Activated CD4-positive, alpha-beta T cell treated with anti-CD3 and anti-CD28 coated beads for 36 hours (primary cell): ENCODE results near the gene STEAP2. TPM values are rescaled to one million over a fixed set of nuclear protein-coding genes. Genes with fewer than 3 reads are reported as not detected.

Experiments used
- ATAC-seq: fragments of 200-7000 bp; cut with Tn5 transposase; one replicate; pipeline ENCODE4 v1.10.0; 2021; ENCODE audit warnings: mild to moderate bottlenecking, moderate library complexity
- CTCF ChIA-PET: fragments of 350-600 bp; sonication (Branson Sonifier 250); formaldehyde crosslinking; loops from one replicate; lab custom pipeline; 2021; ENCODE audit warnings: antibody characterized with exemption; lab: Charles Lee
- POLR2A ChIA-PET: fragments of 350-600 bp; sonication (Branson Sonifier 250); formaldehyde crosslinking; loops from one replicate; lab custom pipeline; 2021; ENCODE audit warnings: antibody characterized with exemption, inconsistent platforms; lab: Charles Lee
- DNase-seq: peaks from one replicate; pipeline ENCODE4 v3.0.0-alpha.2; 2020
- H3K27ac Mint-ChIP-seq: one replicate; pipeline ENCODE4 v1.8.0; 2021; ENCODE audit warnings: mixed read lengths
- H3K27me3 Mint-ChIP-seq: one replicate; pipeline ENCODE4 v1.8.0; 2021; ENCODE audit warnings: mixed read lengths
- H3K36me3 Mint-ChIP-seq: one replicate; pipeline ENCODE4 v1.8.0; 2021; ENCODE audit warnings: low read depth, mixed read lengths
- H3K4me1 Mint-ChIP-seq: one replicate; pipeline ENCODE4 v1.8.0; 2021; ENCODE audit warnings: mixed read lengths
- H3K4me3 Mint-ChIP-seq: one replicate; pipeline ENCODE4 v1.8.0; 2021; ENCODE audit warnings: mild to moderate bottlenecking, moderate library complexity, mixed read lengths
- H3K9me3 Mint-ChIP-seq: one replicate; pipeline ENCODE4 v1.8.0; 2021; ENCODE audit warnings: low read depth, mixed read lengths
- intact Hi-C, 2 experiments: fragments of 100-400 bp; cut with DNase I in 1 of 2; cut with micrococcal nuclease in 1 of 2; formaldehyde crosslinking; loops; one replicate each; pipeline versions ENCODE4 v1.14.2 to v1.15.1; 2022 to 2024; cut with DNase I, micrococcal nuclease
- total RNA-seq, 2 experiments: library from RNA; stranded (reverse); gene quantifications; one replicate each; pipeline ENCODE4 v1.2.3, GENCODE V29; 2021

Gene STEAP2
- not detected for total RNA-seq

GRCh38 chr7:90211391-90212148 is at the start of gene STEAP2:
Gene STEAP2 (plus strand): TSS chr7:90211740. CDS start chr7:90225083, 13,343 bp downstream.
- ChIA-PET CTCF (interaction anchor here (0.6 to 1.5 kb wide), 7 partner anchors 12 to 57 kb away, joined by 3 to 6 read pairs (median 3); partner anchors contain the start of gene STEAP1), POLR2A (no interaction called here)
- no peaks in the 10 kb centered on the region for H3K36me3 Mint-ChIP-seq
- DNase-seq (peak; percentile 64), ATAC-seq (peak; percentile 87)
- H3K27me3 Mint-ChIP-seq = peaks cover 21% of the 10 kb centered on the region
- no peaks in the 10 kb centered on the region for H3K9me3 Mint-ChIP-seq
- peaks cover 5% of the 10 kb centered on the region for H3K4me1 Mint-ChIP-seq
- H3K27ac Mint-ChIP-seq = no peak within 1 kb of the TSS
- intact Hi-C loops = no loop called here
- peak within 1 kb of the TSS; percentile 20 for H3K4me3 Mint-ChIP-seq

GRCh38 chr7:90163534-90163933 is 48.0 kb upstream of the STEAP2 start:
- Mint-ChIP-seq H3K9me3 (no peaks in the 10 kb centered on the region), H3K27me3 (peaks cover 23% of the 10 kb centered on the region), H3K4me1 (no peaks in the 10 kb centered on the region), H3K27ac (no peak overlapping the region), H3K4me3 (no peak overlapping the region), H3K36me3 (no peaks in the 10 kb centered on the region)
- ChIA-PET CTCF (no interaction called here), POLR2A (no interaction called here)
- DNase-seq (no peak), ATAC-seq (no peak)
- intact Hi-C loops = no loop called here

- CTCF ChIA-PET = interaction anchor here (0.6 to 2.1 kb wide), 3 partner anchors 12 to 254 kb away, joined by 3 to 7 read pairs (median 5); partner anchors contain the start of genes STEAP1 and STEAP2
- ATAC-seq (no peak), DNase-seq (no peak)
- peaks cover 22% of the 10 kb centered on the region for H3K27me3 Mint-ChIP-seq
- POLR2A ChIA-PET = no interaction called here
- H3K4me1 Mint-ChIP-seq = no peaks in the 10 kb centered on the region
- no peak overlapping the region for H3K4me3 Mint-ChIP-seq
- no peaks in the 10 kb centered on the region for H3K36me3 Mint-ChIP-seq
- no peaks in the 10 kb centered on the region for H3K9me3 Mint-ChIP-seq
- intact Hi-C loops = no loop called here
- H3K27ac Mint-ChIP-seq = no peak overlapping the region
Measured at GRCh38 chr7:90165724-90166123, 45.8 kb upstream of the STEAP2 start.

GRCh38 chr7:90166153-90166552 is 45.4 kb upstream of the STEAP2 start:
- H3K9me3 Mint-ChIP-seq = no peaks in the 10 kb centered on the region
- ATAC-seq = no peak
- peaks cover 23% of the 10 kb centered on the region for H3K27me3 Mint-ChIP-seq
- no peaks in the 10 kb centered on the region for H3K36me3 Mint-ChIP-seq
- POLR2A ChIA-PET = no interaction called here
- no peaks in the 10 kb centered on the region for H3K4me1 Mint-ChIP-seq
- intact Hi-C loops = no loop called here
- no peak overlapping the region for H3K4me3 Mint-ChIP-seq
- CTCF ChIA-PET = interaction anchor here (0.6 to 2.1 kb wide), 3 partner anchors 13 to 253 kb away, joined by 3 to 7 read pairs (median 5); partner anchors contain the start of genes STEAP1 and STEAP2
- DNase-seq = no peak
- H3K27ac Mint-ChIP-seq = no peak overlapping the region

GRCh38 chr7:90167361-90167760 is 44.2 kb upstream of the STEAP2 start:
- no peaks in the 10 kb centered on the region for H3K36me3 Mint-ChIP-seq
- no peak overlapping the region for H3K4me3 Mint-ChIP-seq
- peaks cover 32% of the 10 kb centered on the region for H3K27me3 Mint-ChIP-seq
- CTCF ChIA-PET = no interaction called here
- POLR2A ChIA-PET = no interaction called here
- ATAC-seq (no peak), DNase-seq (no peak)
- no peaks in the 10 kb centered on the region for H3K4me1 Mint-ChIP-seq
- intact Hi-C loops = no loop called here
- no peak overlapping the region for H3K27ac Mint-ChIP-seq
- H3K9me3 Mint-ChIP-seq = no peaks in the 10 kb centered on the region

- no peak for DNase-seq
- intact Hi-C loops = loop anchor here in 1 of 2 experiments (10.0 kb wide), 1 partner anchor 445 kb away; no protein-coding TSS in a partner anchor
- Mint-ChIP-seq H3K36me3 (no peaks in the 10 kb centered on the region), H3K27me3 (peaks cover 36% of the 10 kb centered on the region), H3K4me3 (no peak overlapping the region), H3K4me1 (no peaks in the 10 kb centered on the region), H3K9me3 (no peaks in the 10 kb centered on the region), H3K27ac (no peak overlapping the region)
- CTCF ChIA-PET = interaction anchor here (0.6 kb wide), 1 partner anchor 152 kb away, joined by 3 read pairs; no protein-coding TSS in a partner anchor
- POLR2A ChIA-PET = no interaction called here
- ATAC-seq = no peak
Measured at GRCh38 chr7:90169891-90170290, 41.6 kb upstream of the STEAP2 start.

- Mint-ChIP-seq H3K4me1 (no peaks in the 10 kb centered on the region), H3K36me3 (no peaks in the 10 kb centered on the region), H3K27me3 (peaks cover 28% of the 10 kb centered on the region), H3K4me3 (no peak overlapping the region), H3K9me3 (no peaks in the 10 kb centered on the region), H3K27ac (no peak overlapping the region)
- CTCF ChIA-PET = interaction anchor here (1.5 kb wide), 2 partner anchors 19 to 256 kb away, joined by 3 to 5 read pairs; no protein-coding TSS in a partner anchor
- ATAC-seq (no peak), DNase-seq (no peak)
- POLR2A ChIA-PET = no interaction called here
- intact Hi-C loops = loop anchor here in 1 of 2 experiments (10.0 kb wide), 1 partner anchor 443 kb away; no protein-coding TSS in a partner anchor
Measured at GRCh38 chr7:90172121-90172520, 39.4 kb upstream of the STEAP2 start.

- ChIA-PET CTCF (interaction anchor here (1.5 kb wide), 2 partner anchors 18 to 255 kb away, joined by 3 to 5 read pairs; no protein-coding TSS in a partner anchor), POLR2A (no interaction called here)
- H3K4me1 Mint-ChIP-seq = no peaks in the 10 kb centered on the region
- no peaks in the 10 kb centered on the region for H3K9me3 Mint-ChIP-seq
- H3K4me3 Mint-ChIP-seq = no peak overlapping the region
- peaks cover 27% of the 10 kb centered on the region for H3K27me3 Mint-ChIP-seq
- intact Hi-C loops = loop anchor here in 1 of 2 experiments (10.0 kb wide), 1 partner anchor 442 kb away; no protein-coding TSS in a partner anchor
- H3K27ac Mint-ChIP-seq = no peak overlapping the region
- H3K36me3 Mint-ChIP-seq = no peaks in the 10 kb centered on the region
- no peak for ATAC-seq
- DNase-seq = no peak
Measured at GRCh38 chr7:90172624-90173023, 38.9 kb upstream of the STEAP2 start.

GRCh38 chr7:90173127-90173844 is 38.3 kb upstream of the STEAP2 start:
- CTCF ChIA-PET = interaction anchor here (0.7 to 1.5 kb wide), 3 partner anchors 17 to 255 kb away, joined by 3 to 5 read pairs (median 3); no protein-coding TSS in a partner anchor

GRCh38 chr7:90175667-90176066 is 35.9 kb upstream of the STEAP2 start:
- H3K27ac Mint-ChIP-seq = no peak overlapping the region
- peaks cover 19% of the 10 kb centered on the region for H3K4me1 Mint-ChIP-seq
- peaks cover 26% of the 10 kb centered on the region for H3K27me3 Mint-ChIP-seq
- ATAC-seq (no peak), DNase-seq (no peak)
- CTCF ChIA-PET = interaction anchor here (0.5 kb wide), 1 partner anchor 452 kb away, joined by 3 read pairs; no protein-coding TSS in a partner anchor
- intact Hi-C loops = loop anchor here in 1 of 2 experiments (10.0 kb wide), 1 partner anchor 439 kb away; no protein-coding TSS in a partner anchor
- no peaks in the 10 kb centered on the region for H3K36me3 Mint-ChIP-seq
- no peaks in the 10 kb centered on the region for H3K9me3 Mint-ChIP-seq
- POLR2A ChIA-PET = no interaction called here
- H3K4me3 Mint-ChIP-seq = no peak overlapping the region

More at GRCh38 chr7:90173127-90173844, 38.3 kb upstream of the STEAP2 start:
- H3K4me3 Mint-ChIP-seq = no peak overlapping the region
- no peak overlapping the region for H3K27ac Mint-ChIP-seq
- DNase-seq = no peak
- POLR2A ChIA-PET = no interaction called here
- no peaks in the 10 kb centered on the region for H3K9me3 Mint-ChIP-seq
- intact Hi-C loops = loop anchor here in 1 of 2 experiments (10.0 kb wide), 1 partner anchor 442 kb away; no protein-coding TSS in a partner anchor
- H3K27me3 Mint-ChIP-seq = peaks cover 27% of the 10 kb centered on the region
- H3K4me1 Mint-ChIP-seq = no peaks in the 10 kb centered on the region
- ATAC-seq = peak; percentile 26
- H3K36me3 Mint-ChIP-seq = no peaks in the 10 kb centered on the region

GRCh38 chr7:90176195-90176594 is 35.3 kb upstream of the STEAP2 start:
- ATAC-seq (no peak), DNase-seq (no peak)
- no peaks in the 10 kb centered on the region for H3K9me3 Mint-ChIP-seq
- POLR2A ChIA-PET = no interaction called here
- no peak overlapping the region for H3K27ac Mint-ChIP-seq
- intact Hi-C loops = loop anchor here in 1 of 2 experiments (10.0 kb wide), 1 partner anchor 439 kb away; no protein-coding TSS in a partner anchor
- H3K4me3 Mint-ChIP-seq = no peak overlapping the region
- H3K27me3 Mint-ChIP-seq = peaks cover 22% of the 10 kb centered on the region
- CTCF ChIA-PET = no interaction called here
- no peaks in the 10 kb centered on the region for H3K36me3 Mint-ChIP-seq
- peaks cover 20% of the 10 kb centered on the region for H3K4me1 Mint-ChIP-seq
